ENCODE results near the gene ITGA11.

DNA sequence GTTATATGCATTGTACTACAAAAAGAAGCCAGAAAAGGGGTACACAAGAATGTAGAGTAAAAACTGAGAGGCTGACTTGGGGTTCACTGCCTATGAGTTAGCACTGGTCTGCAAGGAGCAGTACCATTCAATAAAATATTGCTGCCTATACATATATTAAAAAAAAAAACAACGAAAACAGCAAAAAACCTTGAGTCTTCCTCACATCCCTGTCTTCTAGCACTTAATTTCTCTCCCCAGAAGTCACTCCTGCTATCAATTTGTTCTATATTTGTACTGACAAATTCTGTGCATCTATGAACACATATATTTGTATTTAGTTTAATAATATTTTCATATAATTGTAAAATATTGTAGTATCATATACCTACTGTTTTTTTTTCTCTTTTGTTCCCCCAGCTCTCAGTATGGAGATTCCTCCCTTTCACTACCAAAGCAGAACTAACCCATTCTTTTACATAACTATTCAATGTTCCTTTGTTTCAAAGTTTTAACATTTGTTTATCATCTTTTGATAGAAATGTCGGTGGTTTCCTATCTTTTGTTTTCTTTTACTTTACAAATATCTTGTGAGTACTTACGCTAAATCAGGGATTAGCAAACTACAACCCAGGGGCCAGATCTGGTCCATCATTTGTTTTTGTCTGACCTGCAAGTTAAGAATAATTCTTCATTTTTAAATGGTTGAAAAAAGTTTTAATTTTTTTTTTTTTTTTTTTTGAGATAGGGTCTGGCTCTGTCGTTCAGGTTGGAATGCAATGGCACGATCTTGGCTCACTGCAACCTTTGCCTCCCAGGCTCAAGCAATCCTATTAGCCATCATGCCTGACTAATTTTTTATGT lies 169.2 kb downstream of the ITGA11 start:
- TF ChIP-seq, protein P1, sequence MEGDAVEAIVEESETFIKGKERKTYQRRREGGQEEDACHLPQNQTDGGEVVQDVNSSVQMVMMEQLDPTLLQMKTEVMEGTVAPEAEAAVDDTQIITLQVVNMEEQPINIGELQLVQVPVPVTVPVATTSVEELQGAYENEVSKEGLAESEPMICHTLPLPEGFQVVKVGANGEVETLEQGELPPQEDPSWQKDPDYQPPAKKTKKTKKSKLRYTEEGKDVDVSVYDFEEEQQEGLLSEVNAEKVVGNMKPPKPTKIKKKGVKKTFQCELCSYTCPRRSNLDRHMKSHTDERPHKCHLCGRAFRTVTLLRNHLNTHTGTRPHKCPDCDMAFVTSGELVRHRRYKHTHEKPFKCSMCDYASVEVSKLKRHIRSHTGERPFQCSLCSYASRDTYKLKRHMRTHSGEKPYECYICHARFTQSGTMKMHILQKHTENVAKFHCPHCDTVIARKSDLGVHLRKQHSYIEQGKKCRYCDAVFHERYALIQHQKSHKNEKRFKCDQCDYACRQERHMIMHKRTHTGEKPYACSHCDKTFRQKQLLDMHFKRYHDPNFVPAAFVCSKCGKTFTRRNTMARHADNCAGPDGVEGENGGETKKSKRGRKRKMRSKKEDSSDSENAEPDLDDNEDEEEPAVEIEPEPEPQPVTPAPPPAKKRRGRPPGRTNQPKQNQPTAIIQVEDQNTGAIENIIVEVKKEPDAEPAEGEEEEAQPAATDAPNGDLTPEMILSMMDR (IDR thresholded peaks at IDR 0.05) = no peak
- TF ChIP-seq ZFX (IDR thresholded peaks at IDR 0.05; ENCODE audit: borderline replicate concordance) = no peak
